NCI-H1436 (cell line): ENCODE results near the gene PPP6R3.
"Not testable (repeated sequence)": the region's sequence is repeated elsewhere in the genome, so short reads cannot be mapped to it uniquely, and the experiment has no call there.

Experiments
- DNase-seq: peaks from one replicate; lab custom pipeline; 2025; lab: John Stamatoyannopoulos, UW

Gene PPP6R3

DNA sequence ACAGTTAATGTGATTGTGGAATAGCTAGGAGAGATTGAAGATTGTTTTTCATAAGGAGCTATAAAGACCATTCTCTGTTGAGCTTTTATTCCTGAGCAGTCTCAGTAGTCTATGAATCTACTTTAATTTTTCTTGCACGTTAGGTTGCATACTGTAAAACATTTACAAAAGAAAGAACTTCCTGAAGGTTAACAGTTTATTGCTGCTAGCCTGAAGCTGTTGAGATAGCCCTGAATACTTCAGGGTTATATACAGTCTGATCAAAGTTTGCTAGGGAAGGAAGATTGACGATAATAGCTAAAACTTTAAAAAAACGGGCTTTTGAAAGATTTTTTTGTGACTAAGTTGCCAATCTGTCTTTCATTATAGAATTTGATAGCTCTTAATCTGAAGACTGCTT lies 64.8 kb downstream of the PPP6R3 start:
- DNase-seq, result no peak

DNA sequence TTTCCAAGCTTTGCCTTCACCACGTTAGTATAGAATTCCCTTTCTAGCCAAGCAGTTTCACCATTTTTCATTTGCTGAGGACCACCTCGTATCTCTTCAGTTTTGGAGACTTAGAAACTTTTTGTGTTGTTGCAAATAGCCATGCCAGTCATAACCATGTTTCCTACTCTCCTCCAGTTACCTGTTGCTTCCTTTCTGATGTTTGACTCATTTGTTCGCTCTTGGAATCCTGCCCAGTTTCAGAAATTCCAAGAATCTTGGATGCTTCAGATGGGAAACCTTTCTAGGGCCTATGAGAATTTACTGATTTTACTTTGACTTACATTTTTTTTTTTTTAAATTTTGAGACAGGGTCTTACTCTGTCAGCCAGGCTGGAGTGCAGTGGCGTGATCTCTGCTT lies 65.4 kb downstream of the PPP6R3 start:
- no peak for DNase-seq

DNA sequence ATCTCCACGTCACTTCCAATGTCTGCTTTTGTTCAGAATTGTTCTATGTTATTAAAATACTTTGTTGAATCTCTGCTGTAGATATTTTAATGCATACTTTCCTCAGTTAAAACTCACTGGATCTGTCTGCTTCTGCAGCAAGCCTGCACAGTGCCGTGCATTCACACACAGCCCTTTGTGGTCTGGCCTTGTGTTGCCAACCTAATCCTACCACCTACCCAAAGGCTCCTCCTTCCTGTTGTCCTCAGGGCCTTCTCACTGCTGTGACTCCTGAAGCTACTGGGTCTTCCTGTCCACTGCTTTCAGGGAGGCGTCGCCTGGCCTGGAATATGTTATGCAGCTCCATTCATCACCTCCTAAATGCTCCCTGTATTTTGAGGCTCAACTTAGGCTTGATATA lies 67.0 kb downstream of the PPP6R3 start:
- no peak for DNase-seq

DNA sequence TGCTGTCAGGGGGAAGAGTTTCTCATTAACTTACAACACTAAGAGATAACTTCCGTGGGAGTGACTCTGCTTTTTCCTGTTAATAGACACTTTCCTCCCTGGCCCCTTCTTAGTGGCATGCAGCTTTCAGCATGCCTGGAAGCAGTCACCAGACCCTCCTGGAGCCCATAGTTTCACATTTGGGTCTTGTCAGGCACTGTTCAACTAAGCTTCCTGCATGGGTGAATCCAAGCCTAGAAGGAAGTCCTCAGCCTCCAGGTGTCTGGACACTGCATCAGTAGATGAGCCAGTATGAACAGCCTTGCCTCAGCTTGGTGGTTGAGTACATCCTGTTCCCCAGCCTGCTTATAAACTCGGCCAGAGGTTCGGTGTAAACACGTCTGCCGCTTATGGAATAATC lies 68.1 kb downstream of the PPP6R3 start:
- no peak for DNase-seq

DNA sequence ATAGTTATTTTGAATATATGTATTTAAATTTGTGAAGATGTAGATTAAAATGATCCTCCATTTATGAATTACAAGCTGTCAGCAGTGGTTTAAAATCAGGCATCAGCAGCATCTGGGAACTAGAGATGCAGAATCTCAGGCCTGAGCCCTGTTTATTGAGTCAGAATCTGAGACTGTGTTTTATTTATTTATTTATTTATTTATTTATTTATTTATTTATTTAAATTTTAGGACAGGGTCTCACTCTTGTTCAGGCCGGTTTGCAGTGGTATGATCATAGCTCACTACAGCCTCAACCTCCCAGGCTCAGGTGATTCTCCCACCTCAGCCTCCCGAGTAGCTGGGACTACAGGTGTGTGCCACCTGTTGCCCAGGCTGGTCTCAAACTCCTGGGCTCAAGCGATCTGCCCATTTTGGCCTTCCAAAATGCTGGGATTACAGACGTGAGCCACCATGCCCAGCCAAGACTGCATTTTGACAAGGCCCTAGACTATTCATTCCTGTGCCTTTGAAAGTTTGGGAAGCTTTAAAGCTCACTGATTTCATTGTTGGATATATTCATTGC lies 70.7 kb downstream of the PPP6R3 start:
- no peak for DNase-seq

DNA sequence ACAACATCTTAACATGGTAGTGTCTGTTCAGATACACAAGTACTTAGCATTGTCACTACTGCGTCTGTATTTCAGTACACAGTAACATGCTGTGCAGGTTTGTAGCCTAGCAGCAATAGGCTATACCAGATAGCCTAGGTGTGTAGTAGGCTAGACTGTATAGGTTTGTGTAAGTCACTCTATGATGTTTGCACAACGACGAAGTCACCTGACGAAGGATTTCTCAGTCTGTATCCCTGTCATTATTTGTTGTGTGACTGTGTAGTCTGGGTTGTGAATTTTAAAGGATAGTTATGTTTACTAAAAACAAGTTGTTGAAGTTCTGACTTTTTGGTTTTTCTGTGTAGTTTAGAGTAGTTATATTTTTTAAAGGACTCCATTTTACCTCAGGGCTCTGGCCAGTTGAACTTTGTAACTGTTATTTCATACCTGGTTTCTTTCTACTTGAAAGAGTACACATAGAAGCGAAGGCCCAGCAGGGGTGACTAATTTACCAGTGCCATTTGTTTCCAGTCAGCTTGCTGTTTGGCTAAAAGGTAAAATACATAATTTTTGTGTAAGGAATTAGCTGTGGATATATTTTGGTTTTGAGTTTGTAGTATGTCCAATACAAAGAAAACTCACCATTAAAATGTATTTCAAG lies 72.3 kb downstream of the PPP6R3 start:
- no peak for DNase-seq

DNA sequence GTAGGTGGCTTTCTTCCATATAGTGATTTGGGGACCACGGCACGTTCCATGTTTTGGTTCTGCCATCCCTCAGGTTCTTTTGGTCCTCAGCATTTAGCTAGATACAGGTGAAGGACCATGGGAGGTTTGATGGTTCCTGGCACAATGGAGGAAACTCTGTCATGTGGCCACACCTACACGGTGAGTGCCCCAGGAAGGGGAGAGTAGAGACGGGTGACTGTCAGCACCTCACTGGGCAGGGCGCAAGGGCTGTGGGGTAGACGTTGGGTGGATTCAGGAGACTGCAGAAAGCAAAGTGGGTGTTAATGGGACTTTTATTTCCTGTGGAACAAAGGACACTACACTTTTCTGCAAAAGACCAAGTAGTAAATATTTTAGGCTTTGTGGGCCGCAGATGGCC lies 73.4 kb downstream of the PPP6R3 start:
- no peak for DNase-seq

DNA sequence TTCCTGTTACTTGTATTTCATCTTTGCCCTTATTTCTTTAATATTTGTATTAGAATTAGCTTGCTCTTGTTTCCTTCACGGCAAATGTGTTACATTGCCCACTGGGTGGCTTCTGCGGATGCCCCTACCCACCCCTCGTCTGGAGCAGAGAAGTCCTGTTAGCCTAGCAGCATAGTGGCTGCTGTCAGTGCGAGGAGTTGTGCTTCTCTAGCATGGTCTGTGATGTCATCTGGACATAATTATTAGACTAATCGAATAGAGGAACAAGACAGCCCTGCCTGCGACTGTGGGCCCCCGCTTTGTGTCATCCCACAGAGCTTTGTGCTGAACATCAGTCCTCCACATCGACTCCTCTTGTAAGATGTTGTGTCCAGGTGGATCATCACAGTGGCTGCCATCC lies 74.5 kb downstream of the PPP6R3 start:
- no peak for DNase-seq

DNA sequence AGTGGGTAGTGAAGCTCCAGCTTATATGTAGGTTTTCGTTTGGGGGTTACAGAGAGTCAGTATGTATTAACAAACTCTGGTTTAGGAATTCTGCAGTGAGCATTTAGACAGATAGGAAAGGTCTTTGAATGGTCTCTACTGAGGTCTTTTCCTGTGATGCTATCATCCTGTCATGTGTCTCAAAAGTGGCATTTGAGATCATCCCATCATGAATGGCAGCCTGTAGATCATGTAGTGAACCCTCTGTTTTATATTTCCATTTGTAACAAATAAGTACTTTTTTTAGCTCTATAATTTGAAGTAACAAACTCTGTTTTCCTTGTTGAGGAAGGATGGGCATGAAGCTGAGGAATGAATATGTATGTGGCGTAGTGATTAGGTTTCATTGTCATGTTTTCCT lies 76.2 kb downstream of the PPP6R3 start:
- DNase-seq, result no peak

DNA sequence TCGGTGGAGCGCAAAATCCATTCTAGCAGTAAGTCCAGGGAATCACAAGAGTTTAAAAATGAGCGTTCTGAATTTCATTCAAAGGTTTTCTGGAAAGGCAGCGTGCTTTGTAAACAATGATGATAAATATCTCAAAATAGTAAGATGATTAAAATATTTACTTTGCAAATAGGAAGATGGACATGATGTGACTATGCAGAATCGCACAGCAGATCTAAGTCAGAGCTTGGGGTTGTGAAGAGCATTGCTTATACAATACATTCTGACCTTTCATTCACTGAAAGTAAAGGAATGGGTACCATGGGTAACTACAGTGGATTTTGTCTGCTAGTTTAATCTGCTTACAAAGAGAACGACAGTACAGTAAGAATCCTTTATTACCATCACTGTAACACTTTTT lies 77.5 kb downstream of the PPP6R3 start:
- DNase-seq, result no peak

DNA sequence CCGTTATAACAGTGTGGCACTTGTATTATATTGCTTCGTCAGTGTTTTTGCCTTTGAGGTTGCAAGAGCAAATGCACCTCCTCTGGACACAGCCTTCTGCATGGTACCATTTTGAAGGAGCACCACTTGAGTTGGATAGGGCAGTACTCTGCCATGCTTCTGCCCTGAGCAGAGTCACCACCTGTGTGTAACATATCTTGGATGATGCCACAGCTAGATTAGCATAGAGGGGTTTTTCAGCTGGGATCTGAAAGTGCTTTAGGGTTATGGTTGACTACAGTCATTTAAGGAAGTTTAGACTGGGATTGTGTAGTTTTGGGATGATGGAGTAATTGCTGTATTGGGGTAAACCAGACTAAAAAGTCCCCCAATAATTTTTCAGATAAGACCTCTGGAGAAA lies 78.8 kb downstream of the PPP6R3 start:
- no peak for DNase-seq

DNA sequence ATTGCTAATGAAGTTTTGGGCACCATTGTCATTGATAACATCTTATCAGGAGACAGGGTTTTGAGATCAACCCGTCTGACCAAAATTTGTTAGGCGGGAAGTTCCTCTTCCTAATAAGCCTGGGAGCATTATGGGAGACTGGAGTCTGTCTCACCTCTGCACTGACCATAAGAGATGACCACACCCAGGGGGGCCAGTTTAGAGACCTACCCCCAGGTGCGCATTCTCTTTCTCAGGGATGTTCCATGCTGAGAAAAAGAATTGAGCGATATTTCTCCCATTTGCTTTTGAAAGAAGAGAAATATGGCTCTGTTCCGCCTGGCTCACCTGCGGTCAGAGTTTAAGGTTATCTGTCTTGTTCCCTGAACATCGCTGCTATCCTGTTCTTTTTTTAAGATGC lies 80.0 kb downstream of the PPP6R3 start:
- DNase-seq, result not testable (repeated sequence)

DNA sequence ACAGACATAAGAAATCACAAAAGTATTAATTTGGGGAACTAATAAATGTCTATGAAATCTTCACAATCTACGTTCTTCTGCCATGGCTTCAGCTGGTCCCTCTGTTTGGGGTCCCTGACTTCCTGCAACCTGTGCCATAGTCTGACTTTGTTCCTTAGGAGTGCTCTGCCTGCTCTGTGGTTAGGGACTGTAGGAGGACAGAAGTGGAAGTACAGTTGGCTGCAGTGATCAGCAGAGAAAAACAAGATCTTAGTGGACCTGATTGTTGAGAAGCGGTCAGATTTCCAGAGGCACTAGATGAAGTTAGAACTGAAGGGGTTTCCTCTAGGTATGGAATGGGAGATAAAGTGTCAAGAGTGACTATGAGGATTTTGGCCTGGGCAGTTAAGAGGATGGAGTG lies 80.6 kb downstream of the PPP6R3 start:
- no peak for DNase-seq

DNA sequence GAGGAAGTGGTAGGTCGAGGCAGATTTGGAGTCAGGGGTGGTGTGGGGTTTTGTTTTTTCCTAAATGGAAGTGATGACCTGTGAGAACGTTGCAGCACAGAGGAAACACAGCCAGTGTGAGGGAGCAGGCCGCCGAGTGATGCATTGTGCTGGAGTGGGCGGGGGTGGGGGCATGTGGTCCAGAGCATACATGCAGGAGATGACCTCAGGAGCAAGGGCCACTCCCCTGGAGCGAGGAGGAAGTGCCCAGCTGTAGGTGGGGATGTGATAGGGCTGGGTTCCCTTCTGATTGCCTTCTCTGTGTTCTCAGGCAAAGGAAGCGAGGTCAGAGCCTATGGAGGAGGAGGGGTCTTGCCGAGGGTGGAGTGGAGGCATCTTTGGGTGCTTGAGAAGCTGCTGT lies 81.4 kb downstream of the PPP6R3 start:
- no peak for DNase-seq

DNA sequence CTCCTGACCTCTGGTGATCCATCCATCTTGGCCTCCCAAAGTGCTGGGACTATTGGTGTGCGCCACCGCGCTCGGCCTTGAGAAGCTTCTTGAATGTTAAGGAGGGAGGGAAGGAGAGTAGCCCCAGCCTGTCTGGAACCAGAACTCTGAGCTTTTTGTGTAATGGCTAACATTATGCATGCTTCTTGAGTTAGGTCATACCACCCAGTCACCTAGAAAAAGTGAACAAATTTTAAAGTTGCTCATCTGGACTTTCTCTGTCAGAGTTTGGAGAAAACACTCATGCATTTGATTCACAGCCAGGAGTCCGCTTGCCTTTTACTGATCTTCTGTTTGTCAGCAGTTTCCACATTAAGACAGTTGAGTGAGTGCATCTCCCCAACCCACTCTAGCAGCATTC lies 82.1 kb downstream of the PPP6R3 start:
- no peak for DNase-seq

DNA sequence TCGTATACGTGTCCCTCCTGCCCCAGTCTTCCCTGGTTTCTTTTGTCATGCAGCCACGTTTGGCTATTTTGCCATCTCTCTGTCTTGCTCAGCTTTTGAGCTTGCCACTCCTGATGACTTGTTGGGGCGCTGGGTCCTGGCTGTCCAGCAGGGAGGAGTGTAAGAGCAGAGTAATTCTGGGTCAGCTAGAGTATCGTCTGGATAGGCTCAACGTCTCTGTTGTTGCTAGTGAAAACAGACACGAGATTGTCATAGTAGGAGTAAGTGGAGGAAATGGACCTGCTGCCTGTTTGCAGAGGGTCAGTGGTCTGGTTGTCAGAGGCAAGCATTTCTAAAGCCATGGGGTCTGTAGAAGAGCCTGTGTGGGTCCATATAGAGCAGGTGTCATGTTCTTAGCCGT lies 83.0 kb downstream of the PPP6R3 start:
- DNase-seq, result no peak

DNA sequence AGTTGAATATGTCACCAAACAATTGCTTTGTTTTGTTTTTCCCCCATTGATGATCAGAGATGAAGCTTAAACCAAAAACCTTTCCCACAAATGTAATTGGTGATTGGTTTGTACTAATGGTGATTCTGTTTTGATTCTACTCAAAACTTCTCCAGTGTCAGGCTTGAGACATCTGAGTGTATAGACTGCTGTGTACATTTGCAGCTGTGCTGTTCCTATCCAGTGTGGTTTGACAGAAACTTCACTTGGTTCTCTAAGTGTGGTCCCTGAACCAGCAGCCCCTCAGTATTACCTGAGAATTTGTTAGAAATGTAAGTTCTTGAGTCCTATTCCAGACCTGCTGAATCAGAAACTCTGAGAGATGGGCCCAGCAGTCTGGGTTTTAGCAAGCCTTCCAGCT lies 84.8 kb downstream of the PPP6R3 start:
- DNase-seq, result no peak

DNA sequence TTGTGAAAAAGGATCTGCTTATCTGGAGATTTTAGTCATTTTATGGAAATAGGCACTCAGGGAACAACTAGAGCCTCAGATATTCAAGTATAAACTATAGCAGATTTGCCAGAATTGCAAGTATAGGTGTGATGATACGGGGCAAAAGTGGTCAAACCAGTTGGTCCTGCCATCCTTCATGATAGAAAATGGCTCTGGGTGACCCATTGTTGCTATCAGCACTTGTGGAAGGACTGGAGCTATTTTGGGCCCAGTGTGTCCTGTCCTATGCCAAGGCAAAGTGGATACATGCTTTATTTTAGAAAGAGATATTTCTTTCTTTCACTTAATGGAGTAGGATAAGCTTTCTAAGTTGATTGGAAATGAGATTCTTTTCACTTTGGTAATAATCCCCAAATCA lies 85.2 kb downstream of the PPP6R3 start:
- DNase-seq, result no peak

DNA sequence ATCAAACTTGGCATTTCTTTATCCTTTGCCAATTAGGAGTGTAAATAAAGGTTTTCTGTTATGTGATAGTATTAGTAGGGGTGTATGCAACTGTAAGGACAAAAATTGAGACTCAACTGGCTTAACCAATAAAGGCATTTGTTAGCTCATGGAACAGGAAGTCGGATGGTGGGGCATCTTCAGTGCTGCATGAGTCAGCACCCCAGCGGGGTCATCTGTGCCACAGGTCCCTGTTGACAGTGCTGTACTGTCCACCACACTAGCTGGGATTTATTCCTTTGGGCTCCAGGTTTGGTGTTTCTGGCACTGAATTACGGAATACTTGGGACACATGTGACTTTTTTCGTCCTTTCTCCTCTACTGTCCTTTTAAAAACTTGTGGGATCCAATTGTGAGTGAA lies 86.0 kb downstream of the PPP6R3 start:
- no peak for DNase-seq

DNA sequence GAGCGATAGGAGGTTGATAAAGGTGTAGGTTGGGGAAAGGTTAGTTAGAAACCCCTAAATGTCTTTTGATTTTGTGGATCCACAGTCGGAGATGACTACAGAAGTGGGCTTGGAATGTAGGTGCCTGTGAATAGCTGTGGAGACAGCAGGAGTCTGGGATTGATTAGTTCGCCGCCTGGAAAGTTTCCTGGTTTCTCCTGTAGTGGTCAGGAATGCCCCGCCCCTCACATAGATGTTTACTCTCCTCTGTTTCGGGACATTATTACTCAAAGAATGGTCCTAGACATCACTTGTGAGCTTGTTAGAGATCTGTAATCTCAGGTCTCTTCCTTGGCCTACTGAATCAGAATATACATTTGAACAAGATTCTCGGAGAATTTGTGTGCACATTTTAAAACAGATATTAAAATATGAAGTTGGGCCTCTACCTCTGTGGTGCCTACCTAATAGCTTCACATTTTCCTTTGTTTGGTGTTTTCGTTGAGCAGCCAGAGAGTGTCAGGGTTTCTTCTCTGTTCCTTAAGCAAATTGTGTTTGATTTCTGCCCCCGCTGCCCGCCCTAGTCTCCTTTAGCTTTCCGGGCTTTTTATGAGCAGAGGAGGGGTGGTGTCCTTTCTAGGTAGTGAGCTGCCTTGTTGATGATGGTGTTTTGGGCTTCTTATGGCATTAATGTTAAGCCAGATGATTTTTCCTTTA lies 89.4 kb downstream of the PPP6R3 start:
- DNase-seq, result no peak

DNA sequence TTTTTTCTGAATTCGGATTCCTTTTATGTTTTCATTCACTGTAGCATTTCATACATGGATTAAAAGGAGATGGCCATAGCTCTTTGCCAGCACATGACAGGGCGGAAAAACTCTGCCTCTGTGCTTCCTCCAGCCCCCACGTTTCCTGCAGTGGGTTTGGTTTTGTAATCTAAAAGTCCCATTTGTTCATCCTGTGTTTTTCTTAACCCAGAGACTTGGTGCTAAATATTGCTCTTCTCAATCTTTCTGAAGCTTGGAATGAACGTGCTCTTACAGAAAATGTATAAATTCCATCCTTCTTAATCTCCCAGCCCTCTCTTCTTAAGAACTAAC lies 89.9 kb downstream of the PPP6R3 start:
- no peak for DNase-seq

DNA sequence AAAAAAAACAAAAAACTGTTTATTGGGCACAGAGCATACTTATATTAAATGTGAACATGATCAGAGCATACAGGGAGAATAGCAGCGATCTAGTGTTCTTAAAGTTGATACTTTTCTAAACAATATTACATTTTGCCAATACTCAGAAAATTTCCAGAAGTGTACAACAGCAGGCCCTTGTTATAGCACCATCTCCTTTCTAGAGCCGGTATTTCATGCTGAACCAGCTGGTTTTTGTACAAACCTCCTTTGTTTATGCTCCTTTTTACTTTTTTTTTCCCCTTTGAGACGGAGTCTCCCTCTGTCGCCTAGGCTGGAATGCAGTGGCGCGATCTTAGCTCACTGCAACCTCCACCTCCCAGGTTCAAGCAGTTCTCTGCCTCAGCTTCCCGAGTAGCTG lies 90.7 kb downstream of the PPP6R3 start:
- DNase-seq, result no peak

DNA sequence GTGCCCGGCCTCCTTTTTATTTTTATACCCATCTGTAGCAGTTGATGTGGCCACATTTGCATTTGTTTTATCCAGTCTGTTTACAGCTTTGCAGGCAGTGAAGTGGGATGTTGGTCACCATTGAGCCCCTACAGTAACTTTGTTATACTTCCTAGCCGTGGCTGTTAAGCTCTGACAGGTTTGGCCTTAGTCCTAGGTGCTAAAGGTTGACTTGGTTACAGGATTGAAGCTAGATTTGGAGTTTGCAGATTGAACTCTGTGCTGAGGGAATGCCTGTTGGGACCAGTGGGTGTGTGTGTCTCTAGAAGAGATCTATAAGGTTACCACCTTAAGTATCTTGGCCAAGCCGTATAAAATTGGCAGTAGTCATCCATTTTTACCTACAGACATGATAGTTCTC lies 91.2 kb downstream of the PPP6R3 start:
- DNase-seq, result no peak

DNA sequence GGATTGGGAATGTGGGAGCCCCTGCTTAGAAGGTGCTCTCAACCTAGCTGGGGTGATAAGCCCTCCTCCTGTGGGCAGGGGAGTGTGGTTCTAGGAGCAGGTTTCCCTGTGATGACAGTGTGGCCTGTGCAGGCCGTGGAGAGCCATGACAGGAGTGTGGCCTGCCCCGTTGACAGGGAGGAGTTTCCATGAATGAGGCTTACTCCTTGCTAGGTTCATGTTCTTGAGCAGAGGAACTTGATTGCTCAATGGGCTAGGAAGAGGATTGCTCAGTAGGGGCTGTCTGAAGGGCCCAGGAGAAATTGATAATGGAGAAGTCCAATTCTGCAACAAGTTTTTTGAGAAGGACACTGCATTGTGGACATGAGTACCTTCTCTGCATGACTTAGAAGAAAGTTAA lies 92.0 kb downstream of the PPP6R3 start:
- no peak for DNase-seq
